HG03196 (cell line): ENCODE results near the gene RBMX2.
A peak's percentile ranks its signal among the peaks of the same experiment; 100 is the strongest.
"Not testable (repeated sequence)": the region's sequence is repeated elsewhere in the genome, so short reads cannot be mapped to it uniquely, and the experiment has no call there.

Source experiments
- ATAC-seq: cut with Tn5 transposase; IDR thresholded peaks from one replicate; pipeline ENCODE4 v1.9.1; 2021; ENCODE audit not compliant: unreplicated experiment

The RBMX2 gene, protein sequence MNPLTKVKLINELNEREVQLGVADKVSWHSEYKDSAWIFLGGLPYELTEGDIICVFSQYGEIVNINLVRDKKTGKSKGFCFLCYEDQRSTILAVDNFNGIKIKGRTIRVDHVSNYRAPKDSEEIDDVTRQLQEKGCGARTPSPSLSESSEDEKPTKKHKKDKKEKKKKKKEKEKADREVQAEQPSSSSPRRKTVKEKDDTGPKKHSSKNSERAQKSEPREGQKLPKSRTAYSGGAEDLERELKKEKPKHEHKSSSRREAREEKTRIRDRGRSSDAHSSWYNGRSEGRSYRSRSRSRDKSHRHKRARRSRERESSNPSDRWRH

GRCh38 chrX:130401415-130402207 is at the start of gene RBMX2:
Gene RBMX2, plus strand, starts transcription at chrX:130401987. Its CDS starts 46 bp downstream, at chrX:130402033.
- peak; percentile 90 for ATAC-seq

DNA sequence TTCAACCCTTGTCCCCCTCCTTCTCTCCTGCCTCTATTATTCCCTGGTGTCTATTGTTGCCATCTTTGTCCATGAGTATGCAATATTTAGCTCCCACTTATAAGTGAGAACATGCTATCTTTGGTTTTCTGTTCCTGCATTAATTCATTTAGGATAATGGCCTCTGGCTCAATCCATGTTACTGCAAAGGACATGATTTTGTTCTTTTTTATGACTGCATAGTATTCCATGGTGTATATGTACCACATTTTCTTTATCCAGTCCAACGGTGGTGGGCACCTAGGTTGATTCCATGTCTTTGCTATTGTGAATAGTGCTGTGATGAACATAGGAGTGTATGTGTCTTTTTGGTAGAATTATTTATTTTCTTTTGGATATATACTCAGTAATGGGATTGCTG is 49.7 kb upstream of the RBMX2 start:
- not testable (repeated sequence) for ATAC-seq

DNA sequence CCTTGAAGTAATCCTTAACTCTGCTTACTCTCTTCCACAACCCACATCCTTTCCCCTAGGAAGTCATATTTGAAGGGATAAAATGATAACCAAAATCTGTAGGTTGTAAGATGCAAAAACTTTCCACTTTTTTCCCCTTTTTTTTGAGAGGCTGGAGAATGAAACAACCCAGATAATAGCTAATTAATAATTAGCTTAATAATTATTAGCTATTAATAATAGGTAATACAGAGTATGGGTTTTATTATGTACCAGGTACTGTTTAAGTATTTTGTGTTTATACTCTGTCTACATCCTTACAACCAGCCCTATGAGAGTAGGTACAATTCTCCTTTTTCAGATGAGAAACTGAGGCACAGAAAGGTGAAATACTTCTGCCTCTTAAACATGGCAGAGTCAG is 25.7 kb upstream of the RBMX2 start:
- ATAC-seq = no peak

GRCh38 chrX:130378024-130378669 is 23.6 kb upstream of the RBMX2 start:
- no peak for ATAC-seq

DNA sequence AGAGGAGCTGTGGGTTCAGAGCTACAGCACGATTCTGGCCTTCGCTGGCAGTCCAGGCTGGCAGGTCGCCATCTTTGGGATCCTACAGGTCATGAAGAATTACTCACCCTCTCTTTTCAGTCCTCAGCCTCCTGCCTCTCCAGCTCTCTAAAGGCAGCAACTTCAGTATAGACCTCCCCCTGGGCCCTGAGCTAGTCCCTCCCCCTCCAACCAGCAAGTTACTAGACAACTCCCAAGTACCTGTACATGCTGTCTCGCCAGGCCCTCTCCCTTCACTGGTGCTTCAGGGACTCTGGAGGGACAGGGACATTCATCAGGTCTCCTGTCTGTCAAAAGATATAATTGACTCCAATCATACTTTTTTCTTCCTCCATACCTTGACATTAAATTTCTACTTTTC is 16.3 kb upstream of the RBMX2 start, which contains the start of gene GPR119:
TSS of gene GPR119 (minus strand) at position 155 of the 400 bp plus-strand sequence. CDS start 227 bp downstream, outside the sequence.
- no peak for ATAC-seq

- no peak for ATAC-seq
Observed at GRCh38 chrX:130386408-130386808, 15.4 kb upstream of the RBMX2 start.

DNA sequence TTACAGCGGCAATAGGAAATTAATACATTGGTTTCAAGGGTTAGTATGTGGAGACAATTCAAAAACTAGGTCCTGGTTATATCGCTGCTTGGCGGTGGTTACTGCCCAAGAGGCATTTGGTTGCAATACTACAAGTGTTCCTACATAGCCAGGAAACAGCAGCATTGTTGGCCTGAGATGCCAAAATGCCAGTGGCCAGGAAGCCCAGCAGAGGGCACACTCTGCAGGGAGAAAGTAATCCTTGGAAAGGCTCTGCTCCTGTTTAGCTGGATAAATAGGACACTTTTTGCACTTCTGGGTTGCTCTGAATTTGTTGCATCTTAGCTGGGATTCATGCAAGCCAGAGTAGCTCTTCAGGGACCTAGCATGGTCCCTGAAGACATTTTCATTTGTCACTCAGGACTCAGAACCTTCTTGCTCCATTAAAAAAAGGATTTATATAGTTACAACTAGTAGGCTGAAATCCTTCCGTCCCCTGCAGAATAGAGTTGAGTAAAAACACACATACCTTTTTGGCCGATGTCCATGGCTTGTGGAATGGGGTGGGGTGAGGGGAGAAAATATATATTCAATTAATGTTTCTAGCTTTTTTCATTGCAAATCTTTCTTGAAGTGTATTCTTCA is 8.2 kb upstream of the RBMX2 start:
- no peak for ATAC-seq

GRCh38 chrX:130395341-130395740 is 6.4 kb upstream of the RBMX2 start:
- ATAC-seq = no peak

GRCh38 chrX:130402208-130402684 is 459 bp downstream of the RBMX2 start:
- no peak for ATAC-seq

- no peak for ATAC-seq
Observed at GRCh38 chrX:130413415-130413814, 11.6 kb downstream of the RBMX2 start.

- ATAC-seq = no peak
Observed at GRCh38 chrX:130414800-130415199, 13.0 kb downstream of the RBMX2 start.

- ATAC-seq = no peak
Observed at GRCh38 chrX:130415201-130415600, 13.4 kb downstream of the RBMX2 start.

GRCh38 chrX:130416785-130417184 is 15.0 kb downstream of the RBMX2 start:
- no peak for ATAC-seq

DNA sequence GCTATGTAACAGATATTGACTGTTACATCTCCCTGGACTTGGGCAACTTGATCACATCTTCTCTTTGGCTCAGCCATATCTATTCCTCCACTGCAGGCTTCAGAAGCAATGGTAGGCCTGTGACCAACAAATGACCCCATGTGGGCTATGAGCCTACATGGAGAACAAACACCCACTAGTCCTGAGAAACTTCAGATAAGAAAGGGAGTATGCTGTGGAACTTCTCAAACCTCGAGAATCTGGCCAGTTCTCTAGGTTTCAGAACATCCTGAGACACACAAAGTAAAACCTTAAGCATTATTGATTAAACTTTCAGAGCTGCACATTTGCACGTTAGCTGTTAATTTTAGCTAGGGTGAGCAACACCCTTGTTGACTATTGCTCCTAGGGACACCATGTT is 16.3 kb downstream of the RBMX2 start:
- ATAC-seq = no peak

GRCh38 chrX:130418740-130419139 is 17.0 kb downstream of the RBMX2 start:
- no peak for ATAC-seq

DNA sequence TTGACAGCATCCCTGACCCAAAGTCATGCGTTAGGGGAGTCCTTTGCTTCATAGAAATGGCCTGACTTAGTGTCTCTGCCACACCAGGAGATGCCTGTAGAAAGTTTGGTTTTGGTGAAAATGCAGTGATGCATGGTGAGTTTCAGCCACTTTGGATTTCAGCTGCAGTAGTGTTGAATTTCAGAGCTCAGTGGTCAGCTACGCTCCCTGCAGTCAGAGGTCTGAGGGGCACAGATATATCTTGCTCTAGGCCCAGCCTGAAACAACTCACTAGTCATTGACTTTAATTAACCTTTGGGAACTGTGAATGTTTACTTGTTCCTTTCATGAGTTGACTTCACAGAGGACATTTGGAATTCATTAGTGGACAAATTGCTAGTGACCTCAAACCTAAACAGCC is 17.5 kb downstream of the RBMX2 start:
- ATAC-seq = no peak

DNA sequence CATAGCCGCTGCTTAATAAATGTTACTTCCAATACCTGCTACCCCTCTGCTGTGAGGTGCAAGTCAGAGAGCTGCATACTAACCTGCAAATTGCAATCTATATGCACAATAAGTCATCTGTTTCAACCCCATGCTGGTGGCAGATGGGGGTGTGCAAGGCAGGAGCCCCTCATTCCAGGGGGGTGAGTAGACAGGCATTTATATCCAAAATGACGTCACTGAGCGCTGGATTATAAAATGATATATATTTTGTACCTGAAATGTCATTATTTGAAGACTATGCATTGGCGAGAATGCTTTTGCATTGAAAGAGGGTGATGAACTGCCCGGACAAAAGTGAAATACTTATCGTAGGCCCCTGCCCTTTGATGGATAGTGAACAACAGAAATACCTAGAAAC is 24.7 kb downstream of the RBMX2 start:
- no peak for ATAC-seq

DNA sequence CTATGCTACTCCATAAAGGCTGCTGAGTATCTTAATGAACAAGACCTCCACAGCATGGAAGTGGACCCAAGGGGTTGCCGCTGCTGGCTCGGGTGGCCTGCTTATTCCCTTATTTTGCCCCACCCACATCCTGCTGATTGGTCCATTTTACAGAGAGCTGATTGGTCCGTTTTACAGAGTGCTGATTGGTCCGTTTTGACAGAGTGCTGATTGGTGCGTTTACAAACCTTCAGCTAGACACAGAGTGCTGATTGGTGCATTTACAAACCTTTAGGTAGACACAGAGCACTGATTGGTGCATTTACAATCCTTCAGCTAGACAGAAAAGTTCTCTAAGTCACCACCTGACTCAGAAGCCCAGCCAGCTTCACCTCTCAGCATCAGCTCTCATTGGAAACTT is 27.4 kb downstream of the RBMX2 start:
- not testable (repeated sequence) for ATAC-seq

GRCh38 chrX:130435937-130436336 is 34.1 kb downstream of the RBMX2 start:
- no peak for ATAC-seq

- not testable (repeated sequence) for ATAC-seq
Observed at GRCh38 chrX:130437996-130438395, 36.2 kb downstream of the RBMX2 start.

- ATAC-seq = no peak
Observed at GRCh38 chrX:130443875-130444274, 42.1 kb downstream of the RBMX2 start.
